NB4 (cell line): ENCODE results near the gene C7orf57.
A peak's percentile ranks its signal among the peaks of the same experiment; 100 is the strongest.

Experiments
- POLR2A ChIP-seq: IDR thresholded peaks from 2 replicates; pipeline ENCODE4 v1.6.1; 2011; ENCODE audit warnings: mild to moderate bottlenecking; ENCODE audit not compliant: insufficient read length; ENCODE audit errors: extremely low read depth
- TF ChIP-seq, protein P1 (sequence below): IDR thresholded peaks from one replicate; pipeline ENCODE4 v1.5.1; 2012; ENCODE audit warnings: low read depth, low read length

GRCh38 chr7:47988496-47989386 is 46.6 kb upstream of the C7orf57 start:
- TF ChIP-seq, protein P1, sequence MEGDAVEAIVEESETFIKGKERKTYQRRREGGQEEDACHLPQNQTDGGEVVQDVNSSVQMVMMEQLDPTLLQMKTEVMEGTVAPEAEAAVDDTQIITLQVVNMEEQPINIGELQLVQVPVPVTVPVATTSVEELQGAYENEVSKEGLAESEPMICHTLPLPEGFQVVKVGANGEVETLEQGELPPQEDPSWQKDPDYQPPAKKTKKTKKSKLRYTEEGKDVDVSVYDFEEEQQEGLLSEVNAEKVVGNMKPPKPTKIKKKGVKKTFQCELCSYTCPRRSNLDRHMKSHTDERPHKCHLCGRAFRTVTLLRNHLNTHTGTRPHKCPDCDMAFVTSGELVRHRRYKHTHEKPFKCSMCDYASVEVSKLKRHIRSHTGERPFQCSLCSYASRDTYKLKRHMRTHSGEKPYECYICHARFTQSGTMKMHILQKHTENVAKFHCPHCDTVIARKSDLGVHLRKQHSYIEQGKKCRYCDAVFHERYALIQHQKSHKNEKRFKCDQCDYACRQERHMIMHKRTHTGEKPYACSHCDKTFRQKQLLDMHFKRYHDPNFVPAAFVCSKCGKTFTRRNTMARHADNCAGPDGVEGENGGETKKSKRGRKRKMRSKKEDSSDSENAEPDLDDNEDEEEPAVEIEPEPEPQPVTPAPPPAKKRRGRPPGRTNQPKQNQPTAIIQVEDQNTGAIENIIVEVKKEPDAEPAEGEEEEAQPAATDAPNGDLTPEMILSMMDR = peak; percentile 47
- TF ChIP-seq POLR2A = no peak
